Spleen (tissue), 7 donors: Measurements from ENCODE around the gene ARID5A.

Experiments used
- POLR2A ChIP-seq, 3 donors: fragments of 450-650 bp; IDR thresholded peaks; one replicate each; pipeline ENCODE4 v1.5.1; 2017; ENCODE audit warnings: antibody characterized with exemption in 3 of 3, mild to moderate bottlenecking in 1 of 3
- TF ChIP-seq, protein P1 (sequence below), 11 experiments: fragments of 200-600 bp in 7 of 11; fragments of 450-650 bp in 4 of 11; sonication (generic) in 4 of 11; IDR thresholded peaks in 8 of 11; conservative IDR thresholded peaks in 3 of 11; 1 replicate in 7 of 11; 2 replicates in 4 of 11; pipeline versions ENCODE4 v1.4.0 to v1.8.0; 2016 to 2021; ENCODE audit warnings: antibody characterized with exemption in 11 of 11, inconsistent platforms in 4 of 11, mild to moderate bottlenecking in 1 of 11
- donor health status: DM: no; HTN: no; CAD: no; lungs with moderate emphysema.
- donor health status: DM: no; HTN: no; CAD: no.
- donor health status: DM: no; HTN: no; CAD: no.

DNA sequence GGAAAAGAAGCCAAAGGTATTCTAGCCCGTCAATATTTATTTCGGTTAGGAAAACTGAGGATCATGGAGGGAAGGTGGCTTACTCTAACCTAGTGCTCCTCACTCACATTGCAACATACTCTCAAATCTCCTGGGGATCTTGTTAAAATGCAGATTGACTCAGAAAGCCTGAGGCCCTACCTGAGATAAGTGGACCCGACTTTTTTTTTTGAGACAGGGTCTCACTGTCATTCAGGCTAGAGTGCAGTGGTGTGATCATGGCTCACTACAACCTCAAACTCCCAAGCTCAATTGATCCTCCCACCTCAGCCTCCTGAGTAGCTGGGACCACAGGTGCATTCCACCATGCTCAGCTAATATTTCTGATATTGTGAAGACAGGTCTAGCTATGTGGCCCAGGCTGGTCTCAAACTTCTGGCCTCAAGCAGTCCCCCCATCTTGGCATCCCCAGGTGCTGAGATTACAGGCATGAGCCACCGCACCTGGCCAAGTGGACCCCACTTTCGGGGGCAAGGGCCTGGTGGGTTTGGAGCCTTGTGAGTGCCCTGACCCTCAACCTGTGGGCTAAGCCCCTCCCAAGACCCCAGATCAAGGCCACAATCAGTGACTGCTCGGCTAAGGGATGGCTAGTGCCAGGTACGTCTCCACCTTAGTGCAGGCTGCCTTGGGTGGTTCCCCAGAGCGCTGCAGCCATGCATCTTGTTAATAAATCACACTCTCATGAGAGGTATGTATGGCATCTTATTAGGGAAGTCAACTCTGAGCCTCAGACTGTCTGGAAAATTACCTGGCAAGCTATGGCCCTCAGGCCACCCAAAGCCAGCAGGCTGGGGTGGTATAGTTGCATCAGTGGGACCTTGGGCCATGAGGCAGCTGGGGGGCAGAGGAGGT, 30.3 kb upstream of the ARID5A start:
- TF ChIP-seq, protein P1, sequence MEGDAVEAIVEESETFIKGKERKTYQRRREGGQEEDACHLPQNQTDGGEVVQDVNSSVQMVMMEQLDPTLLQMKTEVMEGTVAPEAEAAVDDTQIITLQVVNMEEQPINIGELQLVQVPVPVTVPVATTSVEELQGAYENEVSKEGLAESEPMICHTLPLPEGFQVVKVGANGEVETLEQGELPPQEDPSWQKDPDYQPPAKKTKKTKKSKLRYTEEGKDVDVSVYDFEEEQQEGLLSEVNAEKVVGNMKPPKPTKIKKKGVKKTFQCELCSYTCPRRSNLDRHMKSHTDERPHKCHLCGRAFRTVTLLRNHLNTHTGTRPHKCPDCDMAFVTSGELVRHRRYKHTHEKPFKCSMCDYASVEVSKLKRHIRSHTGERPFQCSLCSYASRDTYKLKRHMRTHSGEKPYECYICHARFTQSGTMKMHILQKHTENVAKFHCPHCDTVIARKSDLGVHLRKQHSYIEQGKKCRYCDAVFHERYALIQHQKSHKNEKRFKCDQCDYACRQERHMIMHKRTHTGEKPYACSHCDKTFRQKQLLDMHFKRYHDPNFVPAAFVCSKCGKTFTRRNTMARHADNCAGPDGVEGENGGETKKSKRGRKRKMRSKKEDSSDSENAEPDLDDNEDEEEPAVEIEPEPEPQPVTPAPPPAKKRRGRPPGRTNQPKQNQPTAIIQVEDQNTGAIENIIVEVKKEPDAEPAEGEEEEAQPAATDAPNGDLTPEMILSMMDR (IDR thresholded peaks at IDR 0.05 in 8 of 11, conservative IDR thresholded peaks at IDR 0.05 in 3 of 11): no peak
- TF ChIP-seq POLR2A (IDR thresholded peaks at IDR 0.05): no peak
